ENCODE results near the gene KCNIP1.

Gene KCNIP1

GRCh38 chr5:170464280-170465127 is 39.3 kb upstream of the KCNIP1 start:
- Histone ChIP-seq H3K4me1 (ENCODE audit: control insufficient read depth, insufficient read depth, low read length) (no peaks in the 10 kb centered on the region), H3K9me3 (ENCODE audit: control insufficient read depth, insufficient read depth, low read depth, low read length) (no peaks in the 10 kb centered on the region), H3K4me3 (ENCODE audit: low read depth, low read length) (no peak overlapping the region), H3K27ac (ENCODE audit: extremely low read depth, low read depth, low read length) (no peak overlapping the region), H3K36me3 (ENCODE audit: control insufficient read depth in 2 of 2, insufficient read depth in 1 of 2, low read length in 2 of 2) (no peaks in the 10 kb centered on the region)
- POLR2A ChIA-PET: interaction anchor here (1.0 kb wide), 1 partner anchor 9 kb away, joined by 3 read pairs; no protein-coding TSS in a partner anchor
- TF ChIP-seq ZNF184 (tag by site-specific recombination; IDR thresholded peaks at IDR 0.05) (no peak), ZNF214 (tag by site-specific recombination; IDR thresholded peaks at IDR 0.05; ENCODE audit: borderline replicate concordance) (no peak), ELK4 (IDR thresholded peaks at IDR 0.05; ENCODE audit: borderline replicate concordance, low read depth, low read length) (no peak), KLF1 (tag by site-specific recombination; IDR thresholded peaks at IDR 0.05) (no peak), ZSCAN18 (tag by site-specific recombination; IDR thresholded peaks at IDR 0.05) (no peak), ZNF555 (tag by site-specific recombination; conservative IDR thresholded peaks at IDR 0.05) (no peak)
- CTCF ChIA-PET: no interaction called here

GRCh38 chr5:170466553-170466952 is 37.3 kb upstream of the KCNIP1 start:
- Histone ChIP-seq H3K36me3 (ENCODE audit: control insufficient read depth in 2 of 2, insufficient read depth in 1 of 2, low read length in 2 of 2) (no peaks in the 10 kb centered on the region), H3K4me3 (ENCODE audit: low read depth, low read length) (no peak overlapping the region), H3K9me3 (ENCODE audit: control insufficient read depth, insufficient read depth, low read depth, low read length) (no peaks in the 10 kb centered on the region), H3K4me1 (ENCODE audit: control insufficient read depth, insufficient read depth, low read length) (no peaks in the 10 kb centered on the region), H3K27ac (ENCODE audit: extremely low read depth, low read depth, low read length) (no peak overlapping the region)
- CTCF ChIA-PET: no interaction called here
- TF ChIP-seq ZNF76 (tag by site-specific recombination; IDR thresholded peaks at IDR 0.05; ENCODE audit: borderline replicate concordance, low read depth) (no peak), ZNF571 (tag by site-specific recombination; IDR thresholded peaks at IDR 0.05) (no peak), ZBTB44 (tag by site-specific recombination; IDR thresholded peaks at IDR 0.05) (no peak), SALL2 (tag by site-specific recombination; IDR thresholded peaks at IDR 0.05; ENCODE audit: borderline replicate concordance) (no peak), ZXDB (tag by site-specific recombination; IDR thresholded peaks at IDR 0.05) (no peak), ZNF639 (tag by site-specific recombination; IDR thresholded peaks at IDR 0.05) (no peak), BCL6B (tag by site-specific recombination; IDR thresholded peaks at IDR 0.05) (no peak), ZNF670 (tag by site-specific recombination; IDR thresholded peaks at IDR 0.05; ENCODE audit: low read depth) (no peak), ZNF433 (tag by site-specific recombination; IDR thresholded peaks at IDR 0.05; ENCODE audit: low read depth) (no peak), ZSCAN18 (tag by site-specific recombination; IDR thresholded peaks at IDR 0.05) (no peak), ZNF292 (tag by site-specific recombination; IDR thresholded peaks at IDR 0.05; ENCODE audit: borderline replicate concordance, low read depth) (no peak)
- POLR2A ChIA-PET: no interaction called here

Data from HEK293 (cell line).